Inferior parietal cortex (tissue), 1 donor: ENCODE data around the gene SLC25A22.

Experiments
- DNase-seq: peaks from one replicate; pipeline ENCODE4 v3.0.0-alpha.2; 2016; ENCODE audit errors: extremely low spot score

The SLC25A22 gene

GRCh38 chr11:788953-789940 is 8.8 kb downstream of the SLC25A22 start:
- DNase-seq, result no peak

- DNase-seq, result no peak
These were observed 10.0 kb downstream of the SLC25A22 start for GRCh38 chr11:788009-788640.

GRCh38 chr11:787084-787675 is 10.9 kb downstream of the SLC25A22 start:
- DNase-seq, result no peak

GRCh38 chr11:786235-787083 is 11.6 kb downstream of the SLC25A22 start:
- no peak for DNase-seq

GRCh38 chr11:783581-784015 is 14.5 kb downstream of the SLC25A22 start:
- DNase-seq, result peak; percentile 79

- DNase-seq, result no peak
These were observed 15.6 kb downstream of the SLC25A22 start for GRCh38 chr11:782264-783174.

- DNase-seq, result no peak
These were observed 18.0 kb downstream of the SLC25A22 start for GRCh38 chr11:779955-780532.

GRCh38 chr11:778976-779954 is 18.8 kb downstream of the SLC25A22 start:
- no peak for DNase-seq

GRCh38 chr11:777288-778255 is 20.5 kb downstream of the SLC25A22 start, which contains the start of gene GATD1:
GATD1 (minus strand) TSS chr11:777487; CDS start chr11:777462, 25 bp downstream.
- DNase-seq, result peak; percentile 84

GRCh38 chr11:776561-777287 is 21.4 kb downstream of the SLC25A22 start:
- DNase-seq, result no peak

GRCh38 chr11:776263-776560 is 21.9 kb downstream of the SLC25A22 start:
- DNase-seq, result no peak

- no peak for DNase-seq
These were observed 23.0 kb downstream of the SLC25A22 start for GRCh38 chr11:774873-775592.

GRCh38 chr11:773830-774229 is 24.3 kb downstream of the SLC25A22 start:
- no peak for DNase-seq

GRCh38 chr11:773425-773824 is 24.7 kb downstream of the SLC25A22 start:
- no peak for DNase-seq

- peak; percentile 75 for DNase-seq
These were observed 25.4 kb downstream of the SLC25A22 start for GRCh38 chr11:772429-773390.
